Measurements from ENCODE around the gene HNF4A. TPM values are rescaled to one million over a fixed set of nuclear protein-coding genes. Genes with fewer than 3 reads are reported as not detected.

HNF4A gene
- total RNA-seq, 4 donors from 2014 or later: not detected

- Histone ChIP-seq H3K36me3 (no peaks in the 10 kb centered on the region), H3K4me3 (no peak overlapping the region), H3K4me1 (no peaks in the 10 kb centered on the region), H3K9me3 (no peaks in the 10 kb centered on the region), H3K27ac (no peak overlapping the region), H3K27me3 (peaks cover 6% of the 10 kb centered on the region)
- DNase-seq (ENCODE audit: low spot score in 2 of 2): no peak
- 74% methylated on average over 2 of the region's 2 CpGs for WGBS
- TF ChIP-seq EP300 (IDR thresholded peaks at IDR 0.05) (no peak), POLR2A (IDR thresholded peaks at IDR 0.05) (no peak), POLR2AphosphoS5 (IDR thresholded peaks at IDR 0.05) (no peak)
- TF ChIP-seq, protein P1, sequence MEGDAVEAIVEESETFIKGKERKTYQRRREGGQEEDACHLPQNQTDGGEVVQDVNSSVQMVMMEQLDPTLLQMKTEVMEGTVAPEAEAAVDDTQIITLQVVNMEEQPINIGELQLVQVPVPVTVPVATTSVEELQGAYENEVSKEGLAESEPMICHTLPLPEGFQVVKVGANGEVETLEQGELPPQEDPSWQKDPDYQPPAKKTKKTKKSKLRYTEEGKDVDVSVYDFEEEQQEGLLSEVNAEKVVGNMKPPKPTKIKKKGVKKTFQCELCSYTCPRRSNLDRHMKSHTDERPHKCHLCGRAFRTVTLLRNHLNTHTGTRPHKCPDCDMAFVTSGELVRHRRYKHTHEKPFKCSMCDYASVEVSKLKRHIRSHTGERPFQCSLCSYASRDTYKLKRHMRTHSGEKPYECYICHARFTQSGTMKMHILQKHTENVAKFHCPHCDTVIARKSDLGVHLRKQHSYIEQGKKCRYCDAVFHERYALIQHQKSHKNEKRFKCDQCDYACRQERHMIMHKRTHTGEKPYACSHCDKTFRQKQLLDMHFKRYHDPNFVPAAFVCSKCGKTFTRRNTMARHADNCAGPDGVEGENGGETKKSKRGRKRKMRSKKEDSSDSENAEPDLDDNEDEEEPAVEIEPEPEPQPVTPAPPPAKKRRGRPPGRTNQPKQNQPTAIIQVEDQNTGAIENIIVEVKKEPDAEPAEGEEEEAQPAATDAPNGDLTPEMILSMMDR (IDR thresholded peaks at IDR 0.05): no peak
Measured at GRCh38 chr20:44439318-44439717, 83.8 kb downstream of the HNF4A start.

- no peak for TF ChIP-seq POLR2AphosphoS5 (IDR thresholded peaks at IDR 0.05)
- TF ChIP-seq, protein P1 (IDR thresholded peaks at IDR 0.05): no peak
- no peak for TF ChIP-seq POLR2A (IDR thresholded peaks at IDR 0.05)
- no peak for TF ChIP-seq EP300 (IDR thresholded peaks at IDR 0.05)
- Histone ChIP-seq H3K27me3 (peaks cover 6% of the 10 kb centered on the region), H3K4me3 (no peak overlapping the region), H3K4me1 (no peaks in the 10 kb centered on the region), H3K36me3 (no peaks in the 10 kb centered on the region), H3K27ac (no peak overlapping the region), H3K9me3 (no peaks in the 10 kb centered on the region)
- DNase-seq (ENCODE audit: low spot score in 2 of 2): no peak
- WGBS: 36% methylated on average over 12 of the region's 12 CpGs
Measured at GRCh38 chr20:44442298-44443070, 87.0 kb downstream of the HNF4A start.

DNA sequence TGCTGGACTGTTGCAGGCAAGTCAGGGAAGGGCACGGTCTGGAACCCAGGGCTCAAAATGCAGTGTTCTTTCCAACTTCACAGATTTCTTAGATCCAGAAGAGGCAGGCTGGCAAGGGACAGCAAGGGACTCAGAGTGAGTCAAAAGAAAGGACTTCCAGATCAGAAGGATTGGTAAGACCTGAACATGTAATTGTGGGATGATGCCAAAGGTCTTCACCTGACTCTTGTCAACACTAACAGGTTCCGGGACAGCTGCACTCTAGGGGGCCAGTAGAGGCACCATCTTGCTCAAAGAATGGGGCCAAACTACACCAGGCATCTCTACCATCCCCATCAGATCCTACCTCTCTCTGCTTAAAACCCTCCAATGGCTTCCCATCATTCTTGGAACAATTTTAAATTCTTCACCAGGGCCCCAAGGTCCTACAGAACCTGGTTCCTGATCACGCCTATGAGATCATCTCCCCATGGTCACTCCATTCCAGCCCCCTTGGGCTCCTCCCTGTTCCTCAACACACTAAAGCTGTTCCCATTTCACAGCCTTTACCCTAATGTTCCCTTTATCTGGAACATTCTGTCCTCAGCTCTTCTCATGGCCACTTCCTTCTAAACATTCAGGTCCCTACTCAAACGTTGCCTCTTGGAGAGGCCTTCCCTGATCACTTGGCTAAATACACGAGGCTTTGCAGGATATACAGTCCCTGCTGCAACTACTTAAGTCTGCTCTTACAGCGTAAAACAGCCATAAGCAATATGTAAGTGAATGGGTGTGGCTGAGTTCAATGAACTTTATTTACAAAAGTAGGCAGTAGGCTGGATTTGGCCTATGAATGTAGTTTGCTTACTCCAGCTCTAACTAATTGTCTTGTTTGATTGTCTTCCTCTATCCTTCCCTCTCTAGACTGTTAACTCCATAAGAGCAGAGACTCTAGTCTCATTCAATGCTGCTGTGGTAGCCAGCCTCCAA is 90.5 kb downstream of the HNF4A start:
- no peak overlapping the region for H3K27ac ChIP-seq
- H3K9me3 ChIP-seq: no peaks in the 10 kb centered on the region
- H3K4me1 ChIP-seq: no peaks in the 10 kb centered on the region
- H3K27me3 ChIP-seq: peaks cover 6% of the 10 kb centered on the region
- H3K4me3 ChIP-seq: no peak overlapping the region
- TF ChIP-seq POLR2A (IDR thresholded peaks at IDR 0.05) (no peak), EP300 (IDR thresholded peaks at IDR 0.05) (no peak), POLR2AphosphoS5 (IDR thresholded peaks at IDR 0.05) (no peak)
- TF ChIP-seq, protein P1 (IDR thresholded peaks at IDR 0.05): no peak
- H3K36me3 ChIP-seq: no peaks in the 10 kb centered on the region
- 67% methylated on average over 6 of the region's 6 CpGs for WGBS
- no peak for DNase-seq (ENCODE audit: low spot score in 2 of 2)

DNA sequence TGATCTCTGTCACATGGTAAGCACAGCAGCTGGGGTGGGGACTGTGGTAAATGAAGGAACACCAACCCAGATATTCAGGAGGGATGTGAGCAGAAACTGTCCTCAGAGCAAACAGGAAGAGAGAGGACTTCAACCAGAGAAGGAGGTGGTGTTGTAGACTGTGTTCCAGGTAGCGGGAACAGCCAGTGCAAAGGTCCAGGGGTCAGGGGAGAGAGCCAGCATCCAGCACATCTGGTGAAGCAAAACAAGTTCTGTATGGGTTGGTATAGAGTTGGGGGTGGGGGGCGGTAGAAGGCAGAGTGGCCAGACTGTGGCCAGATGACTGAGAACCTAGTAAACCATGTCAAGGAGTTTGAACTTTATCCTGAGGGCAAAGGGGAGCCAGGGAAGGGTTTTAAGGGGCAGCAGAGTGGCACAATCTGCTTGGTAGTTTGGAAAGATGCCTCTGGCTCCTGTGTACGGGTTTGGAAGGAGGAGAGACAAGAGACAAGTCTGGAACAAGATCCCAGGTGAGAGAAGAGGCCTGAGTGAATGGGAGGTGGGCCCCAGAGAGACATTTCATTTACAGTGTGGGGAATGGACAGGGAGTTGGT is 92.4 kb downstream of the HNF4A start:
- TF ChIP-seq POLR2A (IDR thresholded peaks at IDR 0.05) (no peak), POLR2AphosphoS5 (IDR thresholded peaks at IDR 0.05) (no peak), EP300 (IDR thresholded peaks at IDR 0.05) (no peak)
- TF ChIP-seq, protein P1 (IDR thresholded peaks at IDR 0.05): no peak
- no peaks in the 10 kb centered on the region for H3K9me3 ChIP-seq
- H3K36me3 ChIP-seq: no peaks in the 10 kb centered on the region
- no peak overlapping the region for H3K27ac ChIP-seq
- H3K27me3 ChIP-seq: peaks cover 2% of the 10 kb centered on the region
- H3K4me3 ChIP-seq: no peak overlapping the region
- H3K4me1 ChIP-seq: no peaks in the 10 kb centered on the region
- 88% methylated on average over 3 of the region's 3 CpGs for WGBS
- DNase-seq (ENCODE audit: low spot score in 2 of 2): no peak
